ENCODE data around the gene KRTAP1-4.
"Not testable (repeated sequence)": the region's sequence is repeated elsewhere in the genome, so short reads cannot be mapped to it uniquely, and the experiment has no call there.

KRTAP1-4 gene

GRCh38 chr17:41002814-41003213 lies 27.2 kb downstream of the KRTAP1-4 start:
- DNase-seq, result no peak

DNA sequence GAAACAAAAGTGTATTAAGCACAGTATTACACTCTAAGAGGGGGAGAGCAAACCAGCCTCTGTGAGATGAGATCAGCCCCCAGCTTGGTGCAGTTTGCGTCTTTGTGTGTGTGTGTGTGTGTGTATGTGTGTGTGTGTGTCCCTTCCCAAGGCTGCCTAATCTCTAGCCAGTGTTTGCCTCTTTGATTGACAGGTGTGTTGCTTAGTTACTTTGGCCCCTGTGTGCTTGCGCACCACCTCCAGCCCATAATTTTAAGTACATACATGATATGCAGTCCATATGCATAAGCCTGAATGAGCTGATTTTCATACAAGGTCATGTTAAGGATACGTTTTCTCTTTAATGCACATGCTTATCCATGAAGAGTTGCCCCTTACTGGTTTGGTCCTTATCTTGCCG lies 28.2 kb downstream of the KRTAP1-4 start:
- DNase-seq, result no peak

DNA sequence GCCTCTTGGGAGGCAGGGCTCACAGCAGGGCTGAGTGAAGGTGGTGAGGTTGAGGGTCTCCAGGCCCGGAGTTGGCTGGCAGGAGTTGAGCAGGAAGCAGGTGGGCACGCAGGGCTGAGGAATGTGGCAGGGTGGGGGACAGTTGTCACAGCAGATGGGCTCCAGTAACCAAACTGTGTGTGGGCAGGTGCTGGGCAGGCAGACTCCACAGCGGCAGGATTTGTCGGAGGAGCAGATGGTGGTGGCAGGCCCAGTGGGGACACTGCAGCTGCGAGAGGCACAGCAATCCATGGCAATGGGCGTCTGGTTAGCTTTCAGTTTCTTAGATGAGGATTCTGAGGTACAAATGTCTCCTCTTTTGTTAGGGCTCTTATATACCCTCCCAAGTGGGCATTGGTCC lies 30.4 kb downstream of the KRTAP1-4 start, which contains the start of gene KRTAP3-2:
Gene KRTAP3-2 (minus strand): TSS at position 344 of the 400 bp plus-strand sequence. CDS start 53 bp downstream, at position 291.
- DNase-seq, result not testable (repeated sequence)

- DNase-seq, result no peak
These were observed 32.6 kb downstream of the KRTAP1-4 start for GRCh38 chr17:40997361-40997760.

DNA sequence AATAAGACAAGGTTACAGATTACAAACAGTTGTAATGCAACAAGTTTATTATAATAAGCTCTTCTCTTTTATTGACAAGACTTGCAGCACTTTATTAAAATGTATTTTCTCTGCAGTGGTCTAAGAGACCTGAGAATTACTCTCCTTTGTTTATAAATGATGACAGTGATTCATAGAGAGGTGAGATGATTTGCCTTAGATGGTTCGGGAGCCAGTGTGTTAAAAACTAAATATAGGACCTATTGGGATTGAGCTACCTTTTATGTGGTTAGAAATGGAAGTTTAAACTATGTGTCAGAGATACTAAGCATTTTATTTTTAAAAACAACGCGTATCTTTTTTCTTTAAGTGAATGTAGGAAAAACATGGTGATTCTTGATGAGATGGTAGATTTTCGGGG lies 33.2 kb downstream of the KRTAP1-4 start:
- no peak for DNase-seq

GRCh38 chr17:40995116-40995515 lies 34.9 kb downstream of the KRTAP1-4 start:
- no peak for DNase-seq

GRCh38 chr17:40993839-40994238 lies 36.2 kb downstream of the KRTAP1-4 start, which contains the start of gene KRTAP3-3:
TSS of gene KRTAP3-3 (minus strand) at chr17:40994164. CDS start at chr17:40994097, 67 bp downstream.
- no peak for DNase-seq

DNA sequence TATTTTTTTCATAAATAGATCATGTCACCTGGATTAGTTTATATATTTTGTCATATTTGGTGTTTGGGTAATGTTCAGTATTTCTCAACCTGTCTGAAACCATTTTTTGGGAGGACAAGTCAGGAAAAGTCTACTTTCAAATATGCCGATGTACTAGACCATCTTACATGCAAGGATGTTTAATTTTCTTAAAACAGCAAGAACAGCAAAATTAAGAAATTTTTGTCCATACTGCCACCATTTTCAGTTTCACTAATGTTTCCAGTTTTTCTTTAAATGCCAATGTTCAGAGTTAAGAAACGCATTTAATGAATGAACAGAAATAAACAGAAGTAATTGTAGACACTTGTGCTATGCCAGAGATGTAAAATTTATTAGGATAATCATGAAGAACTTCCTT lies 36.9 kb downstream of the KRTAP1-4 start:
- no peak for DNase-seq

- no peak for DNase-seq
These were observed 37.3 kb downstream of the KRTAP1-4 start for GRCh38 chr17:40992666-40993065.

DNA sequence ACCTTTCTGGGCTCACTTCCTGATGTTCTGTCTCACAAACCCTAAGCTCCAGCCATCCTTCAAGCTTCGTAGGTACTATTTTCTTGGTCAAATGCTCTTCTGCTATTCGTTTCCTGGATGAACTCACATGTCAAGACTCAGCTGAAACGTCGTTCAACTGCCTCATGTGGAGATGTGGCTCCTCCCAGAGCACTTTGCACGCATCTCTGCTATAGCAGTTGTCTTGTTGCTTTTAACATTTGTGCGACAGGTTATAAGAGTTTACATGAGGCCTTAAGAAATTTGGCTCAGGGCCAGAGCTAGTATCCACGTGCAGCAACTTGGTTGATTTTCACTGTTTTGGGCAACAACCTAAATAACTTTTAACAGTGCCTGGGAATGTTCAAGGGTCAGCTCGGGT lies 43.1 kb downstream of the KRTAP1-4 start:
- no peak for DNase-seq

DNA sequence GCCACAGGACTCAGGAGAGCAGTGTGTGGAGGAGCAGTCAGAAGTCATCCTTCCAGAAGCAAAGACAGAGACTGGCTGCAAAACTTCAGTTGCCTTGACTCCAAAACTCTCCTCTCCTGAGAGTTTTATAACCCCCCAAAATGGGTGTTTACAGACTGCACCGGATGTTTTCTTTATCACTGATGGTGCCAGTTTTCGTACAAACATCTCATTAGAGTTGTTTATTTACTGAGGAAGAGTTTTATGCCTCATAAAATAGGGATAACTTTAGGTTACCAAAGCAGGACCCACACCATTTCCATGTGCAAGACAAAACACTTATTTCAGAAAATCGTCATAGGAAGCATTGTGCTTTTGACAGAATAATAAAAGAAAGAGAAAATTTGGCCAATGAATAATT lies 45.8 kb downstream of the KRTAP1-4 start, which contains the start of gene KRT40:
Gene KRT40 (minus strand): TSS at position 101 of the 400 bp plus-strand sequence. CDS start 53 bp downstream, at position 48.
- DNase-seq, result no peak

DNA sequence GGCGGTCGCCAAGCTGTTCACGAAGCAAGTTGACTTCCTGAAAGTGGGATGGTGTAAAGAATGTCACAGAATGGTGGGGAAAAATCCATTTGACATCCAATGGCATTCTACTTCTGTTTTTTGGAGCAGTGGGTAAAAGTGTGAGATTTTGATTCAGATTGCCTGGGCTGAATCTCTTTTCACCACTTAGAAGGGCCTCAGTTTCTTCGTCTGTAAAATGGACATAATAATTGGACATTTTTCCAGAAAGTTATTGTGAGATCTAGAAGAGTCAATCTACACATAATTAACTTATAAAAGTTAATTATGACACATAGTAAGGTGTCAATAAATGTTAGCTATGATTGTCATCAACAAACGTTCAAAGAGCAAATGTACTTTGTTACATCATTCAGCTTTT lies 48.9 kb downstream of the KRTAP1-4 start:
- no peak for DNase-seq

DNA sequence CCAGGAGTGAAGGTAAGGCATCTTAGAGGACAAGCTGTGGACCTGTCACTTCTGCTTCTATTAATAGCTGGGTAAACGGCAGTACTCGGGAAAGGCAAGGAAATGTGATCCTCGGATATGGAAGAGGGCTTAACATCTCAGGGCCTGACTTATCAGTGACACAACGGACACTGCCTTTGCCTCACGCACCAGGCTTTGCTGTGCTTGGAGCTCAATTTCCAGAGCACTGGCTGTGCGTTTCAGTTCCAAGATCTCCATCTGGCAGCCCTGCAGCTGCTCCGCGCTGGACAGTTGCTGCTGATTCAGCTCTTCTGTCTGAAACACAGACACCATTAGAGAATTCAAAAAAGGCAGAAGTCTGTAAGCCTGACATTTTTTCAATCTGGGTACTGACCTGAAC lies 49.4 kb downstream of the KRTAP1-4 start:
- no peak for DNase-seq

- no peak for DNase-seq
These were observed 49.9 kb downstream of the KRTAP1-4 start for GRCh38 chr17:40980117-40980516.
